Measurements from ENCODE around the gene TMEM273. TPM values are rescaled to one million over a fixed set of nuclear protein-coding genes. Genes with fewer than 3 reads are reported as not detected.

TMEM273 gene
- total RNA-seq, 2 donors from 2014 or later = 14.3 to 14.8 TPM

GRCh38 chr10:49158915-49159314 lies 29.3 kb downstream of the TMEM273 start:
- H3K27me3 ChIP-seq = no peaks in the 10 kb centered on the region
- no peak overlapping the region for H3K4me3 ChIP-seq
- no peaks in the 10 kb centered on the region for H3K4me1 ChIP-seq
- H3K27ac ChIP-seq = no peak overlapping the region
- no peaks in the 10 kb centered on the region for H3K9me3 ChIP-seq
- no peak for DNase-seq (ENCODE audit: low spot score)
- TF ChIP-seq CTCF (IDR thresholded peaks at IDR 0.05) = no peak
- H3K36me3 ChIP-seq = no peaks in the 10 kb centered on the region

GRCh38 chr10:49158404-49158803 lies 29.8 kb downstream of the TMEM273 start:
- H3K4me3 ChIP-seq = no peak overlapping the region
- H3K9me3 ChIP-seq = no peaks in the 10 kb centered on the region
- no peak for DNase-seq (ENCODE audit: low spot score)
- H3K4me1 ChIP-seq = no peaks in the 10 kb centered on the region
- no peak overlapping the region for H3K27ac ChIP-seq
- no peak for TF ChIP-seq CTCF (IDR thresholded peaks at IDR 0.05)
- no peaks in the 10 kb centered on the region for H3K36me3 ChIP-seq
- H3K27me3 ChIP-seq = no peaks in the 10 kb centered on the region

- Histone ChIP-seq H3K27ac (no peak overlapping the region), H3K36me3 (no peaks in the 10 kb centered on the region), H3K4me3 (no peak overlapping the region), H3K27me3 (no peaks in the 10 kb centered on the region), H3K4me1 (no peaks in the 10 kb centered on the region), H3K9me3 (no peaks in the 10 kb centered on the region)
- TF ChIP-seq CTCF (IDR thresholded peaks at IDR 0.05) = no peak
- DNase-seq (ENCODE audit: low spot score) = no peak
Measured at GRCh38 chr10:49157229-49157628, 31.0 kb downstream of the TMEM273 start.

- no peaks in the 10 kb centered on the region for H3K27me3 ChIP-seq
- no peaks in the 10 kb centered on the region for H3K4me1 ChIP-seq
- H3K27ac ChIP-seq = no peak overlapping the region
- TF ChIP-seq CTCF (IDR thresholded peaks at IDR 0.05) = no peak
- H3K9me3 ChIP-seq = no peaks in the 10 kb centered on the region
- no peak overlapping the region for H3K4me3 ChIP-seq
- H3K36me3 ChIP-seq = no peaks in the 10 kb centered on the region
- no peak for DNase-seq (ENCODE audit: low spot score)
Measured at GRCh38 chr10:49154641-49155040, 33.5 kb downstream of the TMEM273 start.

GRCh38 chr10:49153971-49154370 lies 34.2 kb downstream of the TMEM273 start:
- Histone ChIP-seq H3K27me3 (no peaks in the 10 kb centered on the region), H3K4me1 (no peaks in the 10 kb centered on the region), H3K27ac (no peak overlapping the region), H3K9me3 (no peaks in the 10 kb centered on the region), H3K36me3 (no peaks in the 10 kb centered on the region), H3K4me3 (no peak overlapping the region)
- no peak for DNase-seq (ENCODE audit: low spot score)
- TF ChIP-seq CTCF (IDR thresholded peaks at IDR 0.05) = no peak

- no peaks in the 10 kb centered on the region for H3K27me3 ChIP-seq
- H3K4me1 ChIP-seq = no peaks in the 10 kb centered on the region
- H3K36me3 ChIP-seq = no peaks in the 10 kb centered on the region
- H3K4me3 ChIP-seq = no peak overlapping the region
- H3K27ac ChIP-seq = no peak overlapping the region
- H3K9me3 ChIP-seq = no peaks in the 10 kb centered on the region
- no peak for TF ChIP-seq CTCF (IDR thresholded peaks at IDR 0.05)
- no peak for DNase-seq (ENCODE audit: low spot score)
Measured at GRCh38 chr10:49153115-49153514, 35.1 kb downstream of the TMEM273 start.
